ENCODE data around the gene GSK3B.

Gene GSK3B

DNA sequence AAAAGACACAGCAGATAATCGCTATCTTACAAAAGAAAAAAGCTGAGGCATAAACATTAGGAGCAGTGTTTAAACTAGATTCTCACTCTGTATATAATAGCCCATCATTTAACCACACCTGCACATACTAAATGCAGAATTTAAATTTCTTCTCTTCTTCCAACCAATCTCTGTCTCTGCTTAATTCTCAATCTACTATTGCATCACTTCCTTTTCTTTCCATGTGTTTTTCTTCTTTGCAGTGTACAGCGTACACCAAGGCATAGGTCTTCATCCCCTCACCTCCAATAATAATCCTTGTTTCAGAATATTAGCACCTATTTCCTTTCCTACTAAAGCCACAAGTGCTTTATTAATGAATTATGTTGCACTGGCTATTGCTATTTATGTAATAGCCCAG lies 221.5 kb downstream of the GSK3B start:
- H3K9me3 ChIP-seq (ENCODE audit: control insufficient read depth in 2 of 2, low read length in 2 of 2) = no peaks in the 10 kb centered on the region
- H3K9ac ChIP-seq (ENCODE audit: low read depth in 1 of 2, low read length in 2 of 2) = no peak overlapping the region
- no peak overlapping the region for H3K4me3 ChIP-seq (ENCODE audit: low read length in 2 of 2)
- H3K36me3 ChIP-seq (ENCODE audit: control insufficient read depth in 2 of 2, insufficient read depth in 2 of 2, low read length in 2 of 2) = peaks cover 0 to 3% of the 10 kb centered on the region in 2 donors
- no peaks in the 10 kb centered on the region for H3K27me3 ChIP-seq (ENCODE audit: control insufficient read depth in 2 of 2, insufficient read depth in 2 of 2, low read length in 2 of 2)
- no peaks in the 10 kb centered on the region for H3K4me1 ChIP-seq (ENCODE audit: control insufficient read depth in 2 of 2, insufficient read depth in 2 of 2, low read length in 2 of 2)
- H3K27ac ChIP-seq (ENCODE audit: low read depth in 2 of 2, low read length in 2 of 2) = no peak overlapping the region

GRCh38 chr3:119871571-119871970 lies 222.7 kb downstream of the GSK3B start:
- Histone ChIP-seq H3K9me3 (ENCODE audit: control insufficient read depth in 2 of 2, low read length in 2 of 2) (no peaks in the 10 kb centered on the region), H3K27ac (ENCODE audit: low read depth in 2 of 2, low read length in 2 of 2) (no peak overlapping the region), H3K9ac (ENCODE audit: low read depth in 1 of 2, low read length in 2 of 2) (no peak overlapping the region), H3K4me1 (ENCODE audit: control insufficient read depth in 2 of 2, insufficient read depth in 2 of 2, low read length in 2 of 2) (no peaks in the 10 kb centered on the region), H3K4me3 (ENCODE audit: low read length in 2 of 2) (no peak overlapping the region), H3K36me3 (ENCODE audit: control insufficient read depth in 2 of 2, insufficient read depth in 2 of 2, low read length in 2 of 2) (peaks cover 0 to under 1% of the 10 kb centered on the region in 2 donors), H3K27me3 (ENCODE audit: control insufficient read depth in 2 of 2, insufficient read depth in 2 of 2, low read length in 2 of 2) (no peaks in the 10 kb centered on the region)

- no peak overlapping the region for H3K9ac ChIP-seq (ENCODE audit: low read depth in 1 of 2, low read length in 2 of 2)
Observed at GRCh38 chr3:119870512-119870911, 223.7 kb downstream of the GSK3B start.

DNA sequence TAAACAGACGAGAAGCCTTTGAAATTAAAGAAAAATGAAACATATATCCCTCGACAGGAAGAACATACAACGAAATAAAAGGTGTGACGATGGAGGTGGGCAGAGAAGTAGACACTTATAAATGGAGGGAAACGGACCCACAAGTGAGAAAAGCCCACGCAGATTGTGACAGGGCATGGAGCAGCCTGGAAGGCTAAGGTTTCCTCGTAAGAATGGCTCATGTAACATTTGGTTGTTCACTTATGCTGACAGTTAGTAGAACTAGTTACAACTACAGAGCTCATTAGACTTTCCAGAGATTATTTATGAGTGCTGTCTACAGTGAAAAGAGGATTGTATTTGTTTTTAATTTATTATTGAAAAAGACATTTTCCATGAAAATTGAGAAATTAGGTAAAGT lies 229.8 kb downstream of the GSK3B start:
- no peaks in the 10 kb centered on the region for H3K27me3 ChIP-seq (ENCODE audit: control insufficient read depth in 2 of 2, insufficient read depth in 2 of 2, low read length in 2 of 2)
- no peak overlapping the region for H3K9ac ChIP-seq (ENCODE audit: low read depth in 1 of 2, low read length in 2 of 2)
- H3K9me3 ChIP-seq (ENCODE audit: control insufficient read depth in 2 of 2, low read length in 2 of 2) = no peaks in the 10 kb centered on the region
- peaks cover 9 to 12% of the 10 kb centered on the region in 2 donors for H3K36me3 ChIP-seq (ENCODE audit: control insufficient read depth in 2 of 2, insufficient read depth in 2 of 2, low read length in 2 of 2)
- H3K27ac ChIP-seq (ENCODE audit: low read depth in 2 of 2, low read length in 2 of 2) = no peak overlapping the region
- no peaks in the 10 kb centered on the region for H3K4me1 ChIP-seq (ENCODE audit: control insufficient read depth in 2 of 2, insufficient read depth in 2 of 2, low read length in 2 of 2)
- no peak overlapping the region for H3K4me3 ChIP-seq (ENCODE audit: low read length in 2 of 2)

More at GRCh38 chr3:119870512-119870911, 223.7 kb downstream of the GSK3B start:
- Histone ChIP-seq H3K9me3 (ENCODE audit: control insufficient read depth in 2 of 2, low read length in 2 of 2) (no peaks in the 10 kb centered on the region), H3K4me3 (ENCODE audit: low read length in 2 of 2) (no peak overlapping the region), H3K27me3 (ENCODE audit: control insufficient read depth in 2 of 2, insufficient read depth in 2 of 2, low read length in 2 of 2) (no peaks in the 10 kb centered on the region), H3K36me3 (ENCODE audit: control insufficient read depth in 2 of 2, insufficient read depth in 2 of 2, low read length in 2 of 2) (no peaks in the 10 kb centered on the region), H3K4me1 (ENCODE audit: control insufficient read depth in 2 of 2, insufficient read depth in 2 of 2, low read length in 2 of 2) (no peaks in the 10 kb centered on the region), H3K27ac (ENCODE audit: low read depth in 2 of 2, low read length in 2 of 2) (no peak overlapping the region)

GRCh38 chr3:119862616-119863015 lies 231.6 kb downstream of the GSK3B start:
- no peak overlapping the region for H3K27ac ChIP-seq (ENCODE audit: low read depth in 2 of 2, low read length in 2 of 2)
- H3K9ac ChIP-seq (ENCODE audit: low read depth in 1 of 2, low read length in 2 of 2) = no peak overlapping the region
- no peaks in the 10 kb centered on the region for H3K27me3 ChIP-seq (ENCODE audit: control insufficient read depth in 2 of 2, insufficient read depth in 2 of 2, low read length in 2 of 2)
- H3K9me3 ChIP-seq (ENCODE audit: control insufficient read depth in 2 of 2, low read length in 2 of 2) = no peaks in the 10 kb centered on the region
- no peaks in the 10 kb centered on the region for H3K4me1 ChIP-seq (ENCODE audit: control insufficient read depth in 2 of 2, insufficient read depth in 2 of 2, low read length in 2 of 2)
- H3K4me3 ChIP-seq (ENCODE audit: low read length in 2 of 2) = no peak overlapping the region
- peaks cover 14 to 23% of the 10 kb centered on the region in 2 donors for H3K36me3 ChIP-seq (ENCODE audit: control insufficient read depth in 2 of 2, insufficient read depth in 2 of 2, low read length in 2 of 2)

- Histone ChIP-seq H3K36me3 (ENCODE audit: control insufficient read depth in 2 of 2, insufficient read depth in 2 of 2, low read length in 2 of 2) (peaks cover 14 to 27% of the 10 kb centered on the region in 2 donors), H3K27me3 (ENCODE audit: control insufficient read depth in 2 of 2, insufficient read depth in 2 of 2, low read length in 2 of 2) (no peaks in the 10 kb centered on the region), H3K9me3 (ENCODE audit: control insufficient read depth in 2 of 2, low read length in 2 of 2) (no peaks in the 10 kb centered on the region), H3K9ac (ENCODE audit: low read depth in 1 of 2, low read length in 2 of 2) (no peak overlapping the region), H3K27ac (ENCODE audit: low read depth in 2 of 2, low read length in 2 of 2) (no peak overlapping the region), H3K4me1 (ENCODE audit: control insufficient read depth in 2 of 2, insufficient read depth in 2 of 2, low read length in 2 of 2) (no peaks in the 10 kb centered on the region), H3K4me3 (ENCODE audit: low read length in 2 of 2) (no peak overlapping the region)
Observed at GRCh38 chr3:119861681-119862080, 232.6 kb downstream of the GSK3B start.

DNA sequence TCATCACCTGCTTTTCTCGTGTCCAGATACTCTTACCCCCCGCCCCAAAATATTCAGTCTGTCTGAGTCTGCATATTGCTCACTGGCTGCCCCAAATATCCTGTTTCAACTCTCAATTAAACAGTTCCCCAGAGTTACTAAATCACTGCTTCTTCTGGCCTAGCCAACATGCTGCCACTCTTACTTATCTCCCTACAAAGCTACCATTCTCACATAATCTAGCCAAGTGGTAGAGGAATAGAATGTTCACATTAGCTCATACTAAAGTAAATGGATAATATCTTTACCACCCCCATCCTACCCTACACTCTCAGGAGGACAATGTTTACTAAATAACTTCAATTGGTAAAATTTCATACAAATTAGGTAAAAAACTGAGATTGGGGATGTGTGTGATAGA lies 234.5 kb downstream of the GSK3B start:
- H3K36me3 ChIP-seq (ENCODE audit: control insufficient read depth in 2 of 2, insufficient read depth in 2 of 2, low read length in 2 of 2) = peaks cover 14 to 27% of the 10 kb centered on the region in 2 donors
- H3K4me1 ChIP-seq (ENCODE audit: control insufficient read depth in 2 of 2, insufficient read depth in 2 of 2, low read length in 2 of 2) = no peaks in the 10 kb centered on the region
- H3K9ac ChIP-seq (ENCODE audit: low read depth in 1 of 2, low read length in 2 of 2) = no peak overlapping the region
- no peak overlapping the region for H3K4me3 ChIP-seq (ENCODE audit: low read length in 2 of 2)
- no peak overlapping the region for H3K27ac ChIP-seq (ENCODE audit: low read depth in 2 of 2, low read length in 2 of 2)
- H3K9me3 ChIP-seq (ENCODE audit: control insufficient read depth in 2 of 2, low read length in 2 of 2) = no peaks in the 10 kb centered on the region
- no peaks in the 10 kb centered on the region for H3K27me3 ChIP-seq (ENCODE audit: control insufficient read depth in 2 of 2, insufficient read depth in 2 of 2, low read length in 2 of 2)

DNA sequence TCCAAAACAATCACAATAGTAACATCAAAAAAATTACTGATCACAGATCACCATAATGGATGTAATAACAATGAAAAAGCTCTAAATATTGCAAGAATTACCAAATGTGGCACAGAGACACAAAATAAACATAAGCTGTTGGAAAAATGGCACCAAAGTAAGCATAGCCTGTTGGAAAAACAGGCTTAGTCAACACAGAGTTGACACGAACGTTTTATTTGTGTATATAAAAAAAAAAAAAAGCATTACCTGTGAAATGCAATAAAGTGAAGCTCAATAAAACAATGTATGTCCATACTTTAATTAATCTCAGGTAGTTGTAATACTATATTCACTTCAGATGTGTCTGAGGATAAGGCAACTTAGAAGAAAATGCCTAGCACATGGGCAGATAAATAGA lies 235.3 kb downstream of the GSK3B start:
- H3K36me3 ChIP-seq (ENCODE audit: control insufficient read depth in 2 of 2, insufficient read depth in 2 of 2, low read length in 2 of 2) = peaks cover 14 to 27% of the 10 kb centered on the region in 2 donors
- H3K27ac ChIP-seq (ENCODE audit: low read depth in 2 of 2, low read length in 2 of 2) = no peak overlapping the region
- H3K4me3 ChIP-seq (ENCODE audit: low read length in 2 of 2) = no peak overlapping the region
- no peaks in the 10 kb centered on the region for H3K4me1 ChIP-seq (ENCODE audit: control insufficient read depth in 2 of 2, insufficient read depth in 2 of 2, low read length in 2 of 2)
- H3K9ac ChIP-seq (ENCODE audit: low read depth in 1 of 2, low read length in 2 of 2) = no peak overlapping the region
- H3K27me3 ChIP-seq (ENCODE audit: control insufficient read depth in 2 of 2, insufficient read depth in 2 of 2, low read length in 2 of 2) = no peaks in the 10 kb centered on the region
- H3K9me3 ChIP-seq (ENCODE audit: control insufficient read depth in 2 of 2, low read length in 2 of 2) = no peaks in the 10 kb centered on the region

- H3K4me1 ChIP-seq (ENCODE audit: control insufficient read depth in 2 of 2, insufficient read depth in 2 of 2, low read length in 2 of 2) = no peaks in the 10 kb centered on the region
- peaks cover 4 to 15% of the 10 kb centered on the region in 2 donors for H3K36me3 ChIP-seq (ENCODE audit: control insufficient read depth in 2 of 2, insufficient read depth in 2 of 2, low read length in 2 of 2)
Observed at GRCh38 chr3:119856695-119857094, 237.6 kb downstream of the GSK3B start.

DNA sequence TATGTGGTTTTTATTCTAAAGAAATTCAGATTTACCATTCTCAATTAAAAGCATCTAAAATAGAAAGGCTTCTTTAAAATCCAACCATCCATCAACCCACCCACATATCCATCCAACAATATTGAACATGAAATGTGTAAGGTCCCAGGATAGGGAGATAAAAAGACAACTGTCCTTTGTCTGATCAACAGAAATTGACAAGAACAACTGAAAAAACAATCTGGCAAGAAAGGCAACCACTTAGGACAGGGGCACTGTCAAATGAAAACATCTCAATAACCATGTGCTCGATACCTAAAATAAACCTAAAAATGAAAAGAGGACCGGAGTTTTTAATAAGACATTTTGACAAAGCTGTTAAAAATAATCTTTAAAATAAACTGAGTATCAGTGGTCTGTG lies 245.1 kb downstream of the GSK3B start:
- Histone ChIP-seq H3K4me1 (ENCODE audit: control insufficient read depth in 2 of 2, insufficient read depth in 2 of 2, low read length in 2 of 2) (no peaks in the 10 kb centered on the region), H3K4me3 (ENCODE audit: low read length in 2 of 2) (no peak overlapping the region), H3K9ac (ENCODE audit: low read depth in 1 of 2, low read length in 2 of 2) (no peak overlapping the region), H3K27me3 (ENCODE audit: control insufficient read depth in 2 of 2, insufficient read depth in 2 of 2, low read length in 2 of 2) (no peaks in the 10 kb centered on the region), H3K27ac (ENCODE audit: low read depth in 2 of 2, low read length in 2 of 2) (no peak overlapping the region), H3K9me3 (ENCODE audit: control insufficient read depth in 2 of 2, low read length in 2 of 2) (no peaks in the 10 kb centered on the region), H3K36me3 (ENCODE audit: control insufficient read depth in 2 of 2, insufficient read depth in 2 of 2, low read length in 2 of 2) (peaks cover 2 to 5% of the 10 kb centered on the region in 2 donors)

More at GRCh38 chr3:119856695-119857094, 237.6 kb downstream of the GSK3B start:
- Histone ChIP-seq H3K4me3 (ENCODE audit: low read length in 2 of 2) (no peak overlapping the region), H3K9me3 (ENCODE audit: control insufficient read depth in 2 of 2, low read length in 2 of 2) (no peaks in the 10 kb centered on the region), H3K27me3 (ENCODE audit: control insufficient read depth in 2 of 2, insufficient read depth in 2 of 2, low read length in 2 of 2) (no peaks in the 10 kb centered on the region), H3K27ac (ENCODE audit: low read depth in 2 of 2, low read length in 2 of 2) (no peak overlapping the region), H3K9ac (ENCODE audit: low read depth in 1 of 2, low read length in 2 of 2) (no peak overlapping the region)

Measured in mucosa of rectum (tissue), 2 donors.